ENCODE results near the gene CBX8.

CBX8 gene

DNA sequence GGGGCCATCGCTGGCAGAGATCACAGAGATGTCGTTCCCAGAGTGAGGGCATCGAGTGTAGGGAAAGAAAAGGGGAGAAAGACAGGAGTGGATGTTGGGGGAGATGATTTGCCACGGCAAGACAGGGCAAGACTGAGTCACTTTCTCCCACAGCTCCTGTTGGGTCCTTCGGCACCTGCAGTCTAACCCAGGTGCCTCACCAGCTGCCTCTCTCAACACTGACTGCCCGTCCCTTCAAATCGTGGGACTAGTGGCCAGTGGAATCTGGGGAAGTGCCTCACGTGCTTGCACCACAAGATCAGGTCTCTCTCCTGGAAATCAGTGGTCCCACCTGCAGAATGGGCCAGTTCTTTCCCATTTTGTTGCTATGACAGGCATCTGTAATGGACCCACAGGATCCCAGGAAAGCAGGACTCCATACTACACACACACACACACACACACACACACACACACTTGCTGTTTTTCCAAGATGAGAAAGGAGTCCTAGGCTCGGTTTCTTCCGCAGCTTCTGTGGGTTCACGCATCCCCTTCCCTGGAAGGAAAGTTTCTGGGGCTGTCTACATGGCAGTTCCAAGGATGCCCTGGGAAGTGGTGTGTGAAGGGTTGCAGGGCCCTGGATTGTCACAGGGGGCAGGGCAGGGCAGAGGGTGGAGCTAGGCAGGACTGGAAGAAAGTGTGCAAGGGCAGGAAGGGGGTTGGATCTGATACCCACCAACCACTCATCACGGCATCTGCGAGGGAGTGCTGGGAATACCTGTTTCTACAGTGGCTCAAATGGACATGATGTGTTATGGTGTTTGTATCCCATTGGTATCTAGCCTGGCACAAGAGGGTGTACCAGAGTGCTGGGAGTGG lies 10.2 kb upstream of the CBX8 start:
- TF ChIP-seq, protein P1, sequence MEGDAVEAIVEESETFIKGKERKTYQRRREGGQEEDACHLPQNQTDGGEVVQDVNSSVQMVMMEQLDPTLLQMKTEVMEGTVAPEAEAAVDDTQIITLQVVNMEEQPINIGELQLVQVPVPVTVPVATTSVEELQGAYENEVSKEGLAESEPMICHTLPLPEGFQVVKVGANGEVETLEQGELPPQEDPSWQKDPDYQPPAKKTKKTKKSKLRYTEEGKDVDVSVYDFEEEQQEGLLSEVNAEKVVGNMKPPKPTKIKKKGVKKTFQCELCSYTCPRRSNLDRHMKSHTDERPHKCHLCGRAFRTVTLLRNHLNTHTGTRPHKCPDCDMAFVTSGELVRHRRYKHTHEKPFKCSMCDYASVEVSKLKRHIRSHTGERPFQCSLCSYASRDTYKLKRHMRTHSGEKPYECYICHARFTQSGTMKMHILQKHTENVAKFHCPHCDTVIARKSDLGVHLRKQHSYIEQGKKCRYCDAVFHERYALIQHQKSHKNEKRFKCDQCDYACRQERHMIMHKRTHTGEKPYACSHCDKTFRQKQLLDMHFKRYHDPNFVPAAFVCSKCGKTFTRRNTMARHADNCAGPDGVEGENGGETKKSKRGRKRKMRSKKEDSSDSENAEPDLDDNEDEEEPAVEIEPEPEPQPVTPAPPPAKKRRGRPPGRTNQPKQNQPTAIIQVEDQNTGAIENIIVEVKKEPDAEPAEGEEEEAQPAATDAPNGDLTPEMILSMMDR (IDR thresholded peaks at IDR 0.05; ENCODE audit: borderline replicate concordance, insufficient read depth, low read depth, low read length): no peak
- no peak overlapping the region for H3K4me3 ChIP-seq (ENCODE audit: low read depth, low read length)

DNA sequence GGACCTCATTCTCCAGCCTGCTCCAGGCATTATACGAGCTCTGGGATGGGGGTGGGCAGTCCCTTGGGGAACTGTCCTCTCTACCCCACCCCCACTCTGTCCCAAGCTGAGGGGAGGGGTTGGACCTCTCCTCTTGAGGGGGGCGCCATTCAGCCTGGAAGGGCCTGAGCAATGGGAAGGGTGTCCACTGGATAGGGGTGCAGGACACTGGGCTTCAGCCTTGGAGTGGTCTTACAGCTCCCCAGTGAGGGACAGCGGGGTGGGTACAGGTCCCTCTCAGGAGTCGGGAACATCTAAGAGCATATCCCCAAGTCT lies 9.5 kb upstream of the CBX8 start:
- TF ChIP-seq, protein P1 (IDR thresholded peaks at IDR 0.05; ENCODE audit: borderline replicate concordance, insufficient read depth, low read depth, low read length): no peak
- no peak overlapping the region for H3K4me3 ChIP-seq (ENCODE audit: low read depth, low read length)

DNA sequence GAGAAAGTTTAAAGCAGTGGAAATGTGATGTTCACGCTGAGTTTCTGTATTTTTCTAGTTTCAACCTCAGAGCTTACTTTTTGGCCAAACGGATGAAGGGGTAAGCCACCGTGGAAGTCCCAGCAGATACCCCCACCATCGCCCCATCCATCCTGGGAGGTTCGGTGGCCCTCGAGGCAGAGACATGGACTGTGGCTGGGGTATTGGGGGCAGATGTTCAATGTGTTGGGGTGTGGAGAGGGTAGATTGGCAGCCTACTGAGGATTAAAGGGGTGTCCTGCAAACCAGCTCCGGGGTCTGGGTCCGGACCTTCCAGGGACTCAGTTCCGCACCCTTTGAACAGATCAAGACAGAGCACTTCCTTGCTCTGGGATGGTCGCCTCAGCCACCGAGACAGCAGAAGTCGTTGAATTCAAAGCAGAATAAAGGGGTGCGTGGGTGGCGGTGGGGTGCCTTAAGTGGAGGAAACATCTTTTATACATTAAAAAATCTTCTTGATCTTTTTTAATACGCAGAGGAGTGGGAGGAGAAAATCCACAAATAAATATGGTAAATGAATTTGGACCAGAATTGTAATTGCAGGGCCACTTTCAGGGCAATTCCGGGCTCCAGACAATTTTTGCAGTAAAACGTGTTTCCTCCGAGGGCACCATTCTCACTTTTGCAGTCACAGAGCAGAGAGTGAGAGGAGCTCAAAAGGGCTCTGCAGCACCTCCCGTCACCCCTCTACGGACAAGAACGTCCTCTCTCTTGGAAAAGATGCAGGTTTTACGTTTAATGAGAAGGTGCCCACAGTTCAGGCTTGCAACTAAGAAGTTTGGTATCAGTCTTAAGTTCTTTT lies 8.2 kb upstream of the CBX8 start:
- H3K4me3 ChIP-seq (ENCODE audit: low read depth, low read length): no peak overlapping the region
- TF ChIP-seq, protein P1 (IDR thresholded peaks at IDR 0.05; ENCODE audit: borderline replicate concordance, insufficient read depth, low read depth, low read length): no peak

DNA sequence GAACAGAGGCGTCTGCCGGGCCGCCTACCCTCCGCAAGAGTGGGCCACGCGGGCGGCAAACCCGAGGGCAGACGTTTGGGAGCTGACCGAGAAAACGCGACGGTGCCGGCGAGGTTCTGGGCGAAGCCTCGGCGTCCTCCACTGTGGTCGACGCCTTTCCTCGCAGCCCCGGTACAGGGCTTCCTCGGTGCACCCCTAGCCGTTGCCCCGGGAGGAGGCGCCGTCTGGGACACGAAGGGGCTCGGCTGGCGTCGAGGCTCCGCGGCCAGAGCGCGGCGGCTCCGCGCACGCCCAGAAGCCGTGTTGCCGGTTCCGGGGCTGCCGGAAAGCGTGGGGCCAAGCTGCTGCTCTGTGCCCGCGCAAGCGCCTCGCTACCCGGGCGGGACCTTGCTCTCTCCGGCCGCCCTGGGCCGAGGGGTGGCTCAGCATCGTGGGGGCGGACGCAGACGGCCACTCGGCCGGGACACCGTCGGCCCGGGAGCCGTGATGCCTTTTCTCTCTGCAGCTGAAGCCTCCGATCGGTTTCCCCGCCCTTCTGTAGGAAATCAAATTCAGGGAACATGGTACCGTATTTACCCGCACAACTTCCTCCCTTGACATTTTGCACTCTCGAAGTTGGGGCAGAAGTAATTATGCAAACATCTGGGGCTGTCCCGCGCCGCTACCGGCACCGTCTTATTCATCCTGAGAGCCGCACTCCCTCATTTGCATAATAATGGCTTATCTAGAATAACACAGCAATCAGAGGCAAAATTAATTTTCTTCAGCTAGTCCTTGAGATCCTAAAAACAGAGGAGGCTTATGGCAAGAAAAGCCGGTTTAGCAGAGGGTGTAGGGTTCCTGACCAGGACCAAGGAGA lies 7.3 kb upstream of the CBX8 start:
- TF ChIP-seq, protein P1 (IDR thresholded peaks at IDR 0.05; ENCODE audit: borderline replicate concordance, insufficient read depth, low read depth, low read length): no peak
- H3K4me3 ChIP-seq (ENCODE audit: low read depth, low read length): peak overlapping the region; percentile 43

DNA sequence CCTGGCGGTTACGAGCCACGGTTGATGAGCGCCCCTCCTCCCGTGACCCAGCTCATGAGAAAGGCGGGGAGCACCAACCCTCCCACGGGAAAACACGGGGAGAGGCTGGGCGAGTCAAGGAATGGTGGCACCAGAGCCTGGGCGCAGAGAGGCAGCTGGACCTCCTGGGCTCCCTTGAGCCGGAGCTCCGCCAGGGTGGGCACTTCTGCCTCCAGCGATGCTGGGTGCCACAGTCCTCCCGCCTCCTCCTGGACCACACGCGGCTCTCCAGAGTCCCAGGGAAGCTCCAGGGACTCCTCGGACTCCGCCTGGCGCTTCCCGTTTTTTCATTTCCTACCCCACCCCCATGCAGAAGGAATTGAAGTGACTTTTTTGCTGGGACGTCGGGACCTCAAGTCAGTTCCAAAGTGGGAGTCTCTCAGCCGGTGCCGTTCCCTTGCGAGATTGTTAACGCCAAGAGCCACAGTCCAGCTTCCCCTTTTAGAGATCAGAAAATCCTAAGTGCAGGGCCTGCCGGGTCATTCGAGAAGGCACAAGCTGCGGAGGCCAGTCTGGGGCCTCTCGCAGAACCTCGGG lies 6.6 kb upstream of the CBX8 start:
- H3K4me3 ChIP-seq (ENCODE audit: low read depth, low read length): no peak overlapping the region

More for the DNA sequence above, 6.6 kb upstream of the CBX8 start:
- TF ChIP-seq, protein P1 (IDR thresholded peaks at IDR 0.05; ENCODE audit: borderline replicate concordance, insufficient read depth, low read depth, low read length): no peak
